OCI-LY7 (cell line): ENCODE measurements around the gene PTPN9. TPM values are rescaled to one million over a fixed set of nuclear protein-coding genes. Genes with fewer than 3 reads are reported as not detected.

Experiments
- BruUV-seq: library from RNA; stranded (reverse); fragments of 400-500 nt; replicated peaks from 2 replicates; lab custom pipeline; 2021; lab: Mats Ljungman, UMichigan
- CTCF ChIA-PET: fragments of 300-600 bp; sonication (Branson Sonifier 250); formaldehyde crosslinking; loops from one replicate; lab custom pipeline; 2022; ENCODE audit warnings: antibody characterized with exemption; ENCODE audit not compliant: unreplicated experiment; lab: Charles Lee
- POLR2A ChIA-PET: fragments of 300-600 bp; sonication (Branson Sonifier 250); formaldehyde crosslinking; loops from one replicate; lab custom pipeline; 2022; ENCODE audit warnings: antibody characterized with exemption; lab: Charles Lee
- DNase-seq: peaks from one replicate; pipeline ENCODE4 v3.0.0-alpha.2; 2015; ENCODE audit warnings: low spot score
- H2AFZ ChIP-seq: fragments of 200-600 bp; sonication (generic), shearing (Covaris generic); 2 replicates; pipeline ENCODE4 v1.6.1; 2014; ENCODE audit warnings: mild to moderate bottlenecking, antibody characterized with exemption, low read length, moderate library complexity
- H3K27ac ChIP-seq: fragments of 200-600 bp; sonication (generic); 2 replicates; pipeline ENCODE4 v1.5.1; 2014; ENCODE audit warnings: mixed run types, low read depth, mild to moderate bottlenecking, moderate library complexity, low read length, inconsistent platforms; ENCODE audit not compliant: poor library complexity, severe bottlenecking
- H3K36me3 ChIP-seq: fragments of 200-600 bp; sonication (generic); 2 replicates; pipeline ENCODE4 v1.6.1; 2014; ENCODE audit warnings: mild to moderate bottlenecking, antibody characterized with exemption, low read length, moderate library complexity, mixed read lengths; ENCODE audit not compliant: insufficient read depth
- H3K4me1 ChIP-seq: fragments of 200-600 bp; sonication (generic); 2 replicates; pipeline ENCODE4 v1.5.1; 2014; ENCODE audit warnings: mild to moderate bottlenecking, low read length; ENCODE audit not compliant: insufficient read depth, poor library complexity, severe bottlenecking
- H3K4me2 ChIP-seq: fragments of 200-600 bp; sonication (generic); 2 replicates; pipeline ENCODE4 v1.6.1; 2014; ENCODE audit warnings: mild to moderate bottlenecking, low read length
- H3K4me3 ChIP-seq: fragments of 200-600 bp; sonication (generic); 2 replicates; pipeline ENCODE4 v1.5.1; 2014; ENCODE audit warnings: mild to moderate bottlenecking, low read depth, low read length; ENCODE audit not compliant: poor library complexity, severe bottlenecking
- H3K79me2 ChIP-seq: fragments of 200-600 bp; sonication (generic); 2 replicates; pipeline ENCODE4 v1.6.1; 2016; ENCODE audit warnings: low read depth, mild to moderate bottlenecking, low read length, moderate library complexity, mixed read lengths; ENCODE audit not compliant: insufficient read depth
- H3K9me2 ChIP-seq: fragments of 200-600 bp; sonication (generic); 2 replicates; pipeline ENCODE4 v1.6.1; 2016; ENCODE audit warnings: mild to moderate bottlenecking, low read length, mixed read lengths; ENCODE audit not compliant: insufficient read depth
- H3K9me3 ChIP-seq: fragments of 200-600 bp; sonication (generic); 2 replicates; pipeline ENCODE4 v1.6.1; 2014; ENCODE audit warnings: mild to moderate bottlenecking, mixed run types, low read length, mixed read lengths
- H4K20me1 ChIP-seq: fragments of 200-600 bp; sonication (generic); 2 replicates; pipeline ENCODE4 v1.6.1; 2014; ENCODE audit warnings: mild to moderate bottlenecking, antibody characterized with exemption, low read length, moderate library complexity, mixed read lengths; ENCODE audit not compliant: insufficient read depth
- CTCF ChIP-seq: fragments of 200-600 bp; sonication (generic); conservative IDR thresholded peaks from 2 replicates; pipeline ENCODE4 v1.5.1; 2014; ENCODE audit warnings: mild to moderate bottlenecking, antibody characterized with exemption, low read length, moderate library complexity, mixed read lengths
- EZH2phosphoT487 ChIP-seq: fragments of 200-600 bp; sonication (generic); IDR thresholded peaks from 2 replicates; pipeline ENCODE4 v1.6.1; 2018; ENCODE audit warnings: low read depth, borderline replicate concordance, mild to moderate bottlenecking, mixed run types, antibody characterized with exemption, low read length, moderate library complexity, mixed read lengths
- intact Hi-C: fragments of 100-400 bp; cut with micrococcal nuclease; formaldehyde crosslinking; loops from one replicate; pipeline ENCODE4 v1.10.0; 2022; ENCODE audit not compliant: unreplicated experiment
- small RNA-seq: library from RNA; depleted of rRNA; stranded (forward); fragments of <200 nt; gene quantifications from one replicate; pipeline ENCODE3, GENCODE V24; 2014
- total RNA-seq, 2 experiments: library from RNA; depleted of rRNA in 1 of 2; stranded (reverse); fragments of >200 nt in 1 of 2; shearing (Covaris generic) in 1 of 2; gene quantifications; 2 replicates each; pipeline ENCODE4 v1.2.3, GENCODE V29; 2014 to 2022

PTPN9 gene
- total RNA-seq, 2 experiments from 2014 or later, result 16.5 to 38.5 TPM

GRCh38 chr15:75416584-75416983 lies 162.5 kb downstream of the PTPN9 start:
- H3K36me3 ChIP-seq, result peaks cover 71% of the 10 kb centered on the region
- TF ChIP-seq CTCF, result no peak
- TF ChIP-seq EZH2phosphoT487, result no peak
- H3K79me2 ChIP-seq, result no peaks in the 10 kb centered on the region
- no peak for DNase-seq
- H3K4me2 ChIP-seq, result no peak overlapping the region
- no peak overlapping the region for H2AFZ ChIP-seq
- ChIA-PET POLR2A (interaction anchor here (0.5 to 1.6 kb wide), 3 partner anchors 29 to 204 kb away, joined by 3 to 7 read pairs (median 4); no protein-coding TSS in a partner anchor), CTCF (no interaction called here)
- H4K20me1 ChIP-seq, result no peaks in the 10 kb centered on the region
- H3K27ac ChIP-seq, result no peak overlapping the region
- no peaks in the 10 kb centered on the region for H3K9me3 ChIP-seq
- no peaks in the 10 kb centered on the region for H3K4me1 ChIP-seq
- H3K4me3 ChIP-seq, result no peak overlapping the region
- no peaks in the 10 kb centered on the region for H3K9me2 ChIP-seq
- intact Hi-C loops, result no loop called here
- no TSS peak for BruUV-seq

Small RNA genes within 50 kb of the gene (small RNA-seq; reads per million reads assigned to genes)
- gene AC105036.1 (not detected), gene AC105036.2 (not detected)

Other genes with a start within 250 kb of the PTPN9 start
- gene COMMD4, start 243.3 kb downstream of the PTPN9 start, total RNA-seq (2014; rRNA removed; shearing (Covaris generic)), result 123 and 129 TPM in 2 replicates
- 120 and 133 TPM in 2 replicates for gene COMMD4, start 243.3 kb downstream of the PTPN9 start, total RNA-seq (2022)
- gene NEIL1, start 232.3 kb downstream of the PTPN9 start, total RNA-seq (2014; rRNA removed; shearing (Covaris generic)), result 128 and 159 TPM in 2 replicates
- 99.5 and 105 TPM in 2 replicates for gene NEIL1, start 232.3 kb downstream of the PTPN9 start, total RNA-seq (2022)
- 98.8 and 113 TPM in 2 replicates for gene MAN2C1, start 210.7 kb downstream of the PTPN9 start, total RNA-seq (2014; rRNA removed; shearing (Covaris generic))
- gene MAN2C1, start 210.7 kb downstream of the PTPN9 start, total RNA-seq (2022), result 141 and 155 TPM in 2 replicates
- gene SIN3A, start 127.6 kb downstream of the PTPN9 start, total RNA-seq (2014; rRNA removed; shearing (Covaris generic)), result 38.4 and 44.2 TPM in 2 replicates
- 103 and 112 TPM in 2 replicates for gene SIN3A, start 127.6 kb downstream of the PTPN9 start, total RNA-seq (2022)
- 32.4 and 44.4 TPM in 2 replicates for gene SNUPN, start 46.4 kb upstream of the PTPN9 start, total RNA-seq (2014; rRNA removed; shearing (Covaris generic))
- 69.4 and 71.1 TPM in 2 replicates for gene SNUPN, start 46.4 kb upstream of the PTPN9 start, total RNA-seq (2022)
- 135 and 174 TPM in 2 replicates for gene IMP3, start 60.9 kb upstream of the PTPN9 start, total RNA-seq (2014; rRNA removed; shearing (Covaris generic))
- gene IMP3, start 60.9 kb upstream of the PTPN9 start, total RNA-seq (2022), result 91.2 and 101 TPM in 2 replicates
- 0.05 and 0.09 TPM in 2 replicates for gene SNX33, start 68.6 kb upstream of the PTPN9 start, total RNA-seq (2014; rRNA removed; shearing (Covaris generic))
- 0.31 and 0.38 TPM in 2 replicates for gene SNX33, start 68.6 kb upstream of the PTPN9 start, total RNA-seq (2022)
- gene CSPG4, start 133.5 kb upstream of the PTPN9 start, total RNA-seq (2014; rRNA removed; shearing (Covaris generic)), result not detected in 2 replicates
- gene CSPG4, start 133.5 kb upstream of the PTPN9 start, total RNA-seq (2022), result not detected in 2 replicates